ENCODE measurements around the gene TSHZ2. TPM values are rescaled to one million over a fixed set of nuclear protein-coding genes. Genes with fewer than 3 reads are reported as not detected.

Gene TSHZ2
- total and polyA plus RNA-seq, 2 of the 4 experiments (the other 2 are of a cell fraction) = under 0.01 to 0.02 TPM

GRCh38 chr20:53037621-53038020 is 65.5 kb downstream of the TSHZ2 start:
- TF ChIP-seq RFX5 (IDR thresholded peaks at IDR 0.05; ENCODE audit: low read depth, low read length) (no peak), USF2 (IDR thresholded peaks at IDR 0.05; ENCODE audit: low read depth, low read length) (no peak), SMC3 (IDR thresholded peaks at IDR 0.05; ENCODE audit: low read depth, low read length) (no peak), FOS (IDR thresholded peaks at IDR 0.05; ENCODE audit: low read depth, low read length) (no peak), MAZ (IDR thresholded peaks at IDR 0.05; ENCODE audit: borderline replicate concordance, low read depth, low read length) (no peak), ELK1 (IDR thresholded peaks at IDR 0.05; ENCODE audit: borderline replicate concordance, low read depth, low read length) (no peak), MAFK (IDR thresholded peaks at IDR 0.05; ENCODE audit: low read depth, low read length) (no peak), POLR2A (IDR thresholded peaks at IDR 0.05; ENCODE audit: low read depth, low read length) (no peak), BHLHE40 (IDR thresholded peaks at IDR 0.05; ENCODE audit: low read depth, low read length) (no peak), CTCF (conservative IDR thresholded peaks at IDR 0.05; ENCODE audit: low read depth, low read length) (no peak), RAD21 (IDR thresholded peaks at IDR 0.05; ENCODE audit: low read length) (no peak), CEBPB (IDR thresholded peaks at IDR 0.05; ENCODE audit: low read depth, low read length) (no peak)
- ATAC-seq (ENCODE audit: low read depth) = no peak
- Histone ChIP-seq H3K18ac (ENCODE audit: low read depth, low read length) (no peak overlapping the region), H3K4me3 (ENCODE audit: insufficient read depth, low read depth, low read length) (no peak overlapping the region), H3K4me1 (ENCODE audit: control insufficient read depth, insufficient read depth, low read length) (no peaks in the 10 kb centered on the region), H3K9ac (ENCODE audit: low read depth, low read length) (no peak overlapping the region), H3K9me1 (ENCODE audit: insufficient read depth, low read length) (no peaks in the 10 kb centered on the region), H4K20me1 (ENCODE audit: insufficient read depth, low read length) (no peaks in the 10 kb centered on the region), H3K27ac (ENCODE audit: insufficient read depth, low read length) (no peak overlapping the region), H3K79me1 (ENCODE audit: low read depth in 1 of 2, low read length in 2 of 2) (no peaks in the 10 kb centered on the region), H4K8ac (ENCODE audit: low read depth in 2 of 2, low read length in 2 of 2) (no peak overlapping the region), H2AK5ac (ENCODE audit: low read depth, low read length) (no peak overlapping the region), H3K4ac (ENCODE audit: low read depth, low read length) (no peak overlapping the region), H4K5ac (ENCODE audit: low read depth, low read length) (no peak overlapping the region), H2AFZ (replicated peaks; ENCODE audit: low read length, poor library complexity) (no peak overlapping the region), H2BK20ac (ENCODE audit: low read depth, low read length) (no peak overlapping the region), H3K27me3 (ENCODE audit: control insufficient read depth, insufficient read depth, low read length) (no peaks in the 10 kb centered on the region), H3K14ac (replicated peaks; ENCODE audit: low read depth, low read length) (no peak overlapping the region), H3K56ac (ENCODE audit: extremely low read depth, insufficient read depth, low read length) (no peak overlapping the region), H2AK9ac (replicated peaks; ENCODE audit: low read depth, low read length, poor library complexity) (no peak overlapping the region), H2BK120ac (ENCODE audit: low read depth, low read length) (no peak overlapping the region), H3K36me3 (ENCODE audit: control insufficient read depth, insufficient read depth, low read length) (no peaks in the 10 kb centered on the region), H4K91ac (ENCODE audit: insufficient read depth, low read depth, low read length) (no peak overlapping the region), H3K23ac (ENCODE audit: low read depth, low read length) (no peak overlapping the region), H2BK5ac (ENCODE audit: low read depth, low read length, poor library complexity, severe bottlenecking) (no peak overlapping the region), H3K9me3 (ENCODE audit: control insufficient read depth, insufficient read depth, low read length) (peaks cover 4% of the 10 kb centered on the region), H2BK15ac (ENCODE audit: low read depth, low read length) (no peak overlapping the region), H3K4me2 (ENCODE audit: low read depth, low read length) (no peak overlapping the region)
- dilution Hi-C loops (cut with HindIII; ENCODE audit: low sequenced_read_pairs, unreplicated experiment) = no loop called here
- POLR2A ChIA-PET (ENCODE audit: unreplicated experiment) = no interaction called here
- in situ Hi-C loops (cut with MboI; ENCODE audit: low sequenced_read_pairs) = no loop called here
- no TSS peak for BruUV-seq (replicated peaks)
- CTCF ChIA-PET = interaction anchor here (0.6 kb wide), 1 partner anchor 528 kb away, joined by 5 read pairs; no protein-coding TSS in a partner anchor
- DNase-seq = no peak
- WGBS, 2 experiments (ENCODE audit: extremely low coverage in 2 of 2, insufficient read length in 1 of 2) = 93% methylated on average over 8 of the region's 10 CpGs; no CpG with 5 or more reads in 1 of the 2 experiments
- intact Hi-C loops (cut with micrococcal nuclease) = no loop called here

All from IMR-90 (cell line).